ENCODE data around the gene LMAN2. TPM values are rescaled to one million over a fixed set of nuclear protein-coding genes. Genes with fewer than 3 reads are reported as not detected.

Gene LMAN2
- total RNA-seq, 1 donor from 2014 or later = 166 TPM

DNA sequence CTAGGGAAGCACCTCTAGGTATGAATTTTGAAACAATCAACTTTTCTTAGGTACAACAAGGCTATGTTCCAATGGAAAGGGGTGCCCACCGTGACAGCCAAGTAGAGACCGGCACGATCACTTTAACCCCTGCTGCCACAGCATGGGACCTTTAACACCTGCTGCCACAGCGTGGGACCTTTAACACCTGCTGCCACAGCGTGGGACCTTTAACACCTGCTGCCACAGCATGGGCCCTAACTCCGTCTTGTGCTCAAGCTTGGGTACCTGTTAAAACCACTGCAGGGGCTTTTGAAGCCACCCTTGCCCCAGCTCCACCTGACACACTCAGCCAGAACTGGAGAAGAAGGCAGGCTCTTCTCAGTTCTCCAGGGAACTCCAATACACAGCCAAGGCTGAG lies 21.6 kb downstream of the LMAN2 start:
- Histone ChIP-seq H3K36me3 (peaks cover under 1 to 50% of the 10 kb centered on the region in 2 donors), H3K4me1 (peaks cover 5% of the 10 kb centered on the region), H3K4me3 (no peak overlapping the region), H3K27ac (no peak overlapping the region), H3K27me3 (no peaks in the 10 kb centered on the region), H3K9me3 (no peaks in the 10 kb centered on the region)
- no peak for DNase-seq (ENCODE audit: extremely low spot score in 2 of 2)
- intact Hi-C loops (cut with DNase I) = no loop called here
- TF ChIP-seq POLR2AphosphoS5 (IDR thresholded peaks at IDR 0.05; ENCODE audit: insufficient read depth in 1 of 2, low read depth in 1 of 2) = no peak
- TF ChIP-seq POLR2A (IDR thresholded peaks at IDR 0.05) = no peak
- TF ChIP-seq, protein P1, sequence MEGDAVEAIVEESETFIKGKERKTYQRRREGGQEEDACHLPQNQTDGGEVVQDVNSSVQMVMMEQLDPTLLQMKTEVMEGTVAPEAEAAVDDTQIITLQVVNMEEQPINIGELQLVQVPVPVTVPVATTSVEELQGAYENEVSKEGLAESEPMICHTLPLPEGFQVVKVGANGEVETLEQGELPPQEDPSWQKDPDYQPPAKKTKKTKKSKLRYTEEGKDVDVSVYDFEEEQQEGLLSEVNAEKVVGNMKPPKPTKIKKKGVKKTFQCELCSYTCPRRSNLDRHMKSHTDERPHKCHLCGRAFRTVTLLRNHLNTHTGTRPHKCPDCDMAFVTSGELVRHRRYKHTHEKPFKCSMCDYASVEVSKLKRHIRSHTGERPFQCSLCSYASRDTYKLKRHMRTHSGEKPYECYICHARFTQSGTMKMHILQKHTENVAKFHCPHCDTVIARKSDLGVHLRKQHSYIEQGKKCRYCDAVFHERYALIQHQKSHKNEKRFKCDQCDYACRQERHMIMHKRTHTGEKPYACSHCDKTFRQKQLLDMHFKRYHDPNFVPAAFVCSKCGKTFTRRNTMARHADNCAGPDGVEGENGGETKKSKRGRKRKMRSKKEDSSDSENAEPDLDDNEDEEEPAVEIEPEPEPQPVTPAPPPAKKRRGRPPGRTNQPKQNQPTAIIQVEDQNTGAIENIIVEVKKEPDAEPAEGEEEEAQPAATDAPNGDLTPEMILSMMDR (IDR thresholded peaks at IDR 0.05) = no peak

DNA sequence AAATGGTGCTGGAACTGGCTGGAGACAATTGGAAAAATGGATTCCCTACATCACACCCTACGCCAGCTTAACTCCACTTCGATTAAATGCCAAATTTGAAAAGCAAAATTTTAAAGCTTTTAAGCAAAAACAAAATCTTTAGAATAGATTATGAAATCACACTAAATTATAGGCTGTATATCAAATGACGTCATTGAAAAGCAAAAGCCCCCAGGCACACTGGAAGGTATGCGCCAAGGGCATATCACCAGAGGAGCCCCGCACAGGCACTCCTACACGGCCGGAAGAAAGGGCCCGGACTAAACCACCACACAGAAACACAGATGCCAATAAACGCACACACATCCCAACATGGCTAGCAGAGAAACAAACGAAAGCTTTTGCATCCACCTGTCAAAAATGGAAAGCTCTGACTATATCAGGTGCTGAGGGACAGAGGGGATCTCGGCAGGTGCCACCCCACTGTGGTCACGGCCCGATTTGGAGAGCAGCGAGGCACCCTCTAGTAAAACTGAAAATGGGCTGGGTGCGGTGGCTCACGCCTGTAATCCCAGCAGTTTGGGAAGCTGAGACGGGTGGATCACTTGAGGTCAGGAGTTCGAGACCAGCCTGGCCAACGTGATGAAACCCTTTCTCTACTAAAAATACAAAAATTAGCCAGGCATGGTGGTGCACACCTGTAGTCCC lies 22.8 kb downstream of the LMAN2 start:
- TF ChIP-seq POLR2A (IDR thresholded peaks at IDR 0.05) (no peak), POLR2AphosphoS5 (IDR thresholded peaks at IDR 0.05; ENCODE audit: insufficient read depth in 1 of 2, low read depth in 1 of 2) (no peak)
- TF ChIP-seq, protein P1 (IDR thresholded peaks at IDR 0.05) = no peak
- Histone ChIP-seq H3K9me3 (no peaks in the 10 kb centered on the region), H3K36me3 (peaks cover 0 to 38% of the 10 kb centered on the region in 2 donors), H3K27me3 (no peaks in the 10 kb centered on the region), H3K4me1 (peaks cover 5% of the 10 kb centered on the region), H3K27ac (no peak overlapping the region), H3K4me3 (no peak overlapping the region)
- no peak for DNase-seq (ENCODE audit: extremely low spot score in 2 of 2)
- intact Hi-C loops (cut with DNase I) = no loop called here

DNA sequence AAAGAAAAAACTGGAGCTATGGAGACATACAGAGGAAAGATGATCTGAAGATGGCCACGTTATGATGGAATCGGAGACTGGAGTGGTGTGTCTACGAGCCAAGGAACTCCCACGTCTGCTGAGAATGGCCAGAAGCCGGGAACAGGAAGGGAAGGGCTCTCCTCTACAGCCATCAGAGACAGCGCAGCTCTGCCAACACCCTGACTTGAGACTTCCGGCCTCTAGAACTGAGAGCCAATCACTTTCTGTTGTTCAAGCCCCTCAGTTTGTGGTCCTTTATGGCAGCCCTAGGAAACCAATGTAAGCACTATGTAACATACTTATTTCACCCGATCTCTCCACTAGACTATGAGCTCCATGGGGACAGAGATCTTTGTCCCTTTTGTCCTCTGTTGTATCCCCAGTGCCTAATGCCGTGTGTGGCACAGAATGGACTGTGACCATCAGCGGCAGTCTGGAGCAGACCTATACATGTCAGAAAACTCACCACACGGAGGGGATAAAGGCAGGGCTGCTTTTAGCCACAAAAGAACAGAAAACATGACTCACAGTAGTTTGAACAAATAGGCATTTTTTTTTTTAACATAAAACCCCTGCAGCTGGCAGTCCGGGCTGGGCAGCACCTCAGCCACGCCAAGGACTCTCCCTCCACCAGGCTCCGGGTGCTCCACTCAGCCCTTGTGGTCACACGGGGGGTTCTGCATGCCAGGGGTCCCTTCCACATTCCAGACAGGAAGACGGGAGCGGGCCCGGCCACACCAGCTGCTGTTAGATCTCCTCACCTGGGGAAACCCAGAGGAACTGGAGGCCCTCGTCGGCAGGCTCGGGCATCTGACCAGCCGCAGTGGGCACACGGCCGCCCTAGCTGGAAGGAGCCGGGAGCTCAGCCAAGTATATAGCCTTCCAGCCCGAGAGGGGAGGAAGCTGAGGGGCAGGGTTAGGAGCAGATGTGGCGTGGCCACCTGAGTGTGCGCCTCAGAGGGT lies 23.6 kb downstream of the LMAN2 start:
- H3K4me1 ChIP-seq = peaks cover 5% of the 10 kb centered on the region
- H3K27me3 ChIP-seq = no peaks in the 10 kb centered on the region
- TF ChIP-seq, protein P1 (IDR thresholded peaks at IDR 0.05) = no peak
- TF ChIP-seq POLR2AphosphoS5 (IDR thresholded peaks at IDR 0.05; ENCODE audit: insufficient read depth in 1 of 2, low read depth in 1 of 2) (no peak), POLR2A (IDR thresholded peaks at IDR 0.05) (no peak)
- no peak overlapping the region for H3K27ac ChIP-seq
- no peak overlapping the region for H3K4me3 ChIP-seq
- peaks cover 0 to 30% of the 10 kb centered on the region in 2 donors for H3K36me3 ChIP-seq
- intact Hi-C loops (cut with DNase I) = no loop called here
- no peaks in the 10 kb centered on the region for H3K9me3 ChIP-seq
- DNase-seq (ENCODE audit: extremely low spot score in 2 of 2) = no peak

DNA sequence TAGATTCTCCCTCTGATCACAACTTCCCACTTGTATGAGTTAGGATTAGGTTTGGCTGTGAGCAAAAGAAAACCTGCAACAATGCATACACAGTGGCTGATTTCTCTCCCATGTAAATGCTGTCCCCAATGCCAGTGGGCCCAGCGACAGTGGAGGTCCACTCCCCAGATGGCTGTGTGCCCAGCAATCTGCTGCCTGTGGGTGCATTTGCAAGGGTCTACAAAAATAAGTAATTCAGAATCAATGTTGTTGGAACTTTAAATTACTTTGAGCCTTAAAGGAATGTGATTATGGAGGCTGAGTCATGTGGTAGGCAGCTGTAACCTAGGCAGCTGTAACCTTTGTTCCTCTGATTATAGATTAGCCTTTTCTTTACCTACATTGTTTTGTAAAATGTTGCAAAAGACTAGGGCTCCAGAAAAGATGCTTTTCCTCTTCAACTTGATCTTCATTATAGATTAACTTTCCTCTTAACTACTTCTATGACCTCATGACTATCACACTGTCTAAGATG lies 25.5 kb downstream of the LMAN2 start:
- Histone ChIP-seq H3K36me3 (peaks cover 0 to 14% of the 10 kb centered on the region in 2 donors), H3K27me3 (no peaks in the 10 kb centered on the region), H3K9me3 (no peaks in the 10 kb centered on the region), H3K4me3 (no peak overlapping the region), H3K4me1 (peaks cover 5% of the 10 kb centered on the region), H3K27ac (no peak overlapping the region)
- DNase-seq (ENCODE audit: extremely low spot score in 2 of 2) = no peak
- intact Hi-C loops (cut with DNase I) = no loop called here
- no peak for TF ChIP-seq POLR2AphosphoS5 (IDR thresholded peaks at IDR 0.05; ENCODE audit: insufficient read depth in 1 of 2, low read depth in 1 of 2)
- TF ChIP-seq, protein P1 (IDR thresholded peaks at IDR 0.05) = no peak
- TF ChIP-seq POLR2A (IDR thresholded peaks at IDR 0.05) = no peak
